ENCODE data around the gene MTFR2.
"Not testable (repeated sequence)": the region's sequence is repeated elsewhere in the genome, so short reads cannot be mapped to it uniquely, and the experiment has no call there.

MTFR2 gene

GRCh38 chr6:136225496-136225895 is 24.6 kb downstream of the MTFR2 start:
- TF ChIP-seq POLR2A (IDR thresholded peaks at IDR 0.05; ENCODE audit: extremely low read depth, insufficient read length) (no peak), MYC (IDR thresholded peaks at IDR 0.05; ENCODE audit: low read depth, low read length) (no peak), MAX (IDR thresholded peaks at IDR 0.05; ENCODE audit: low read depth, low read length) (no peak), CTCF (IDR thresholded peaks at IDR 0.05; ENCODE audit: low read depth, low read length) (no peak)
- H3K4me3 ChIP-seq (ENCODE audit: low read depth, low read length): no peak overlapping the region
- DNase-seq (ENCODE audit: low read depth): peak; percentile 36

- not testable (repeated sequence) for H3K4me3 ChIP-seq (ENCODE audit: low read depth, low read length); DNase-seq (ENCODE audit: low read depth)
These were observed 25.1 kb downstream of the MTFR2 start for GRCh38 chr6:136224974-136225373.

- no peak overlapping the region for H3K4me3 ChIP-seq (ENCODE audit: low read depth, low read length)
- no peak for DNase-seq (ENCODE audit: low read depth)
- no peak for TF ChIP-seq POLR2A (IDR thresholded peaks at IDR 0.05; ENCODE audit: extremely low read depth, insufficient read length)
- TF ChIP-seq MYC (IDR thresholded peaks at IDR 0.05; ENCODE audit: low read depth, low read length): no peak
- TF ChIP-seq CTCF (IDR thresholded peaks at IDR 0.05; ENCODE audit: low read depth, low read length): no peak
- TF ChIP-seq MAX (IDR thresholded peaks at IDR 0.05; ENCODE audit: low read depth, low read length): no peak
These were observed 33.4 kb downstream of the MTFR2 start for GRCh38 chr6:136216503-136217401.

- no peak for DNase-seq (ENCODE audit: low read depth)
- H3K4me3 ChIP-seq (ENCODE audit: low read depth, low read length): no peak overlapping the region
- TF ChIP-seq POLR2A (IDR thresholded peaks at IDR 0.05; ENCODE audit: extremely low read depth, insufficient read length): no peak
- TF ChIP-seq CTCF (IDR thresholded peaks at IDR 0.05; ENCODE audit: low read depth, low read length): no peak
- no peak for TF ChIP-seq MYC (IDR thresholded peaks at IDR 0.05; ENCODE audit: low read depth, low read length)
- TF ChIP-seq MAX (IDR thresholded peaks at IDR 0.05; ENCODE audit: low read depth, low read length): no peak
These were observed 36.3 kb downstream of the MTFR2 start for GRCh38 chr6:136213853-136214252.

- TF ChIP-seq CTCF (IDR thresholded peaks at IDR 0.05; ENCODE audit: low read depth, low read length): no peak
- no peak for TF ChIP-seq POLR2A (IDR thresholded peaks at IDR 0.05; ENCODE audit: extremely low read depth, insufficient read length)
- no peak for TF ChIP-seq MYC (IDR thresholded peaks at IDR 0.05; ENCODE audit: low read depth, low read length)
- no peak for TF ChIP-seq MAX (IDR thresholded peaks at IDR 0.05; ENCODE audit: low read depth, low read length)
- no peak overlapping the region for H3K4me3 ChIP-seq (ENCODE audit: low read depth, low read length)
- no peak for DNase-seq (ENCODE audit: low read depth)
These were observed 37.0 kb downstream of the MTFR2 start for GRCh38 chr6:136213012-136213539.

- TF ChIP-seq MAX (IDR thresholded peaks at IDR 0.05; ENCODE audit: low read depth, low read length): no peak
- TF ChIP-seq POLR2A (IDR thresholded peaks at IDR 0.05; ENCODE audit: extremely low read depth, insufficient read length): no peak
- no peak for TF ChIP-seq CTCF (IDR thresholded peaks at IDR 0.05; ENCODE audit: low read depth, low read length)
- TF ChIP-seq MYC (IDR thresholded peaks at IDR 0.05; ENCODE audit: low read depth, low read length): no peak
- DNase-seq (ENCODE audit: low read depth): no peak
- H3K4me3 ChIP-seq (ENCODE audit: low read depth, low read length): no peak overlapping the region
These were observed 37.5 kb downstream of the MTFR2 start for GRCh38 chr6:136212608-136213007.

Measured in NB4 (cell line).